HG02678 (cell line): Measurements from ENCODE around the gene COX17.

Experiments
- ATAC-seq: cut with Tn5 transposase; IDR thresholded peaks from one replicate; pipeline ENCODE4 v1.9.1; 2021; ENCODE audit warnings: mild to moderate bottlenecking, moderate library complexity; ENCODE audit not compliant: unreplicated experiment

The COX17 gene

GRCh38 chr3:119626196-119626595 is 51.0 kb downstream of the COX17 start:
- ATAC-seq, result no peak

DNA sequence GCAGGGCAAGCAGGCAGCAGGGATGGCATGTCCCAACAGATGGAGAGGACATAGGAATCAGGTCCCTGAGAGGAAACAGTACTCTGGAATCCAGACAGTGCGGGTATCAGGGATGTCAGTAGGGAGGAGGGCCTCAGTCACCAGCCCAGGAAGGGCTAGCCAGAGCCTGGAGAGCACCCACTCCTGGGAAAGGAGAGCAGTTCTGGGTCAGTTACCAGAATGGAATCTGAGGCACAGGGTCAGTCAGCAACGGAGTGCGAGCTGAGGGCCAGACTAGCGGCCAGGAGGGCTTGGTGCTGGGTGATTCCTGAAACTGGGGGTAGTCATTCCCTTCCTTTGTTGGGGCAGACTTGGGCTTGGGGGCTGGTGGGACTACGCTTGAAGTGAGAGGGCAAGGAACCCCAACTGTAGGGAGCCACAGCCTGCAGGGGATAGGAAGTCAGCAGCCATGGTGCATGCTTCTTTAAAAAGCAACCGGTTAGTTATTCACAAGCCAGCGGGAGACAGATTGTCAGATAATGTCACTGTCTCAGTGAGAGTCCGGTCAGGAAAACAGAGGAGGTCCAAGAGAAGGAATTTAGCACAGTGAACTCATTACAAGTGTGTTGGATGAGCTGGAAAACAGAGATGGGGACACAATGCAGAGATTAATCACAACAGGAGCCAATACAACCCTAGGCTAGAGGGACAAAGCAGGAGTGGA is 51.6 kb downstream of the COX17 start:
- ATAC-seq, result no peak

GRCh38 chr3:119624002-119624720 is 53.0 kb downstream of the COX17 start:
- no peak for ATAC-seq

DNA sequence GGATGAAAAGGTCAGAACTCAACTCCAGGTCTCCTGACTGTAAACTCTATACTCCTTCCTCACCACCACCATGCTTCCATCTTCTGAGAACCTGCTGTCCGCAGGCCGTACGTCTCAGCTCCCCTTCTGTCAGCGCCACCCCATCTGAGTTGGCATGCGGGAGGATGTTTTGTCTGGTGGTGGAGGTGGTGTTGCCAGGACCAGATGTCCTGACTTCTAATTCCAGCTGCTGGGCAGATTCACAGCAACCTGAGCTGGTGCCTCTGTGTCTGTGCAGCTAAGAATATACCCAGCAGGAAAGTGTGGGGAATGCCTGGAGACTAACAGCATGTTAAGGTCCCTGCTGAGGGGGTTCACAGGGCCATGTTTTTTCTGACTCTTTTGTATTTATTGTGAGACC is 56.3 kb downstream of the COX17 start:
- no peak for ATAC-seq
